HL-60 (cell line): ENCODE data around the gene PTBP2.

Experiments
- CTCF ChIP-seq: IDR thresholded peaks from one replicate; pipeline ENCODE4 v1.5.1; 2011; ENCODE audit warnings: low read length, control low read depth, inconsistent platforms; ENCODE audit not compliant: insufficient read depth
- POLR2AphosphoS5 ChIP-seq: IDR thresholded peaks from 2 replicates; pipeline ENCODE4 v1.6.1; 2012; ENCODE audit warnings: low read depth
- REST ChIP-seq: IDR thresholded peaks from 2 replicates; pipeline ENCODE4 v1.6.1; 2012; ENCODE audit warnings: low read depth; ENCODE audit not compliant: insufficient replicate concordance

- TF ChIP-seq REST, result no peak
- no peak for TF ChIP-seq CTCF
- TF ChIP-seq POLR2AphosphoS5, result no peak
Measured at GRCh38 chr1:96707023-96707422, 14.6 kb upstream of the PTBP2 start.
